HG03378 (cell line): ENCODE measurements around the gene RAP1B.
A peak's percentile ranks its signal among the peaks of the same experiment; 100 is the strongest.

Experiments used
- ATAC-seq: cut with Tn5 transposase; IDR thresholded peaks from one replicate; pipeline ENCODE4 v1.9.1; 2021; ENCODE audit warnings: mild to moderate bottlenecking, moderate library complexity; ENCODE audit not compliant: unreplicated experiment

RAP1B gene

GRCh38 chr12:68686595-68687521 is 76.2 kb downstream of the RAP1B start, which contains the start of gene NUP107:
Gene NUP107, plus strand, starts transcription at chr12:68686978. Its CDS starts 88 bp downstream, at chr12:68687066.
- ATAC-seq: peak; percentile 93

- no peak for ATAC-seq
These were observed 84.8 kb downstream of the RAP1B start for GRCh38 chr12:68695454-68695853.

- no peak for ATAC-seq
These were observed 88.8 kb downstream of the RAP1B start for GRCh38 chr12:68699486-68699885.
